ENCODE results near the gene NAT9. TPM values are rescaled to one million over a fixed set of nuclear protein-coding genes. Genes with fewer than 3 reads are reported as not detected.
A peak's percentile ranks its signal among the peaks of the same experiment; 100 is the strongest.

NAT9 gene
- polyA plus RNA-seq, 1 donor: 33.8 TPM

- no peak for DNase-seq
These were observed 15.6 kb downstream of the NAT9 start for GRCh38 chr17:74760404-74761105.

GRCh38 chr17:74759941-74760340 lies 16.2 kb downstream of the NAT9 start:
- DNase-seq: no peak

- DNase-seq: no peak
These were observed 16.8 kb downstream of the NAT9 start for GRCh38 chr17:74759243-74759801.

GRCh38 chr17:74758848-74759168 lies 17.3 kb downstream of the NAT9 start:
- DNase-seq: no peak

- DNase-seq: no peak
These were observed 18.0 kb downstream of the NAT9 start for GRCh38 chr17:74757931-74758847.

GRCh38 chr17:74757502-74757901 lies 18.6 kb downstream of the NAT9 start:
- DNase-seq: no peak

- no peak for DNase-seq
These were observed 19.3 kb downstream of the NAT9 start for GRCh38 chr17:74756891-74757290.

GRCh38 chr17:74755533-74755932 lies 20.6 kb downstream of the NAT9 start:
- DNase-seq: no peak

- no peak for DNase-seq
These were observed 21.3 kb downstream of the NAT9 start for GRCh38 chr17:74754832-74755231.

- DNase-seq: no peak
These were observed 23.2 kb downstream of the NAT9 start for GRCh38 chr17:74752822-74753401.

GRCh38 chr17:74752415-74752814 lies 23.7 kb downstream of the NAT9 start:
- no peak for DNase-seq

GRCh38 chr17:74750327-74751069 lies 25.6 kb downstream of the NAT9 start:
- DNase-seq: no peak

GRCh38 chr17:74750039-74750326 lies 26.2 kb downstream of the NAT9 start:
- no peak for DNase-seq

- DNase-seq: no peak
These were observed 26.7 kb downstream of the NAT9 start for GRCh38 chr17:74749279-74750038.

GRCh38 chr17:74748529-74749278 lies 27.4 kb downstream of the NAT9 start, which contains the start of gene NHERF1:
Gene NHERF1 (plus strand): TSS chr17:74748628. CDS start chr17:74748847, 219 bp downstream.
- peak; percentile 92 for DNase-seq

- DNase-seq: no peak
These were observed 27.9 kb downstream of the NAT9 start for GRCh38 chr17:74748279-74748528.

GRCh38 chr17:74746922-74747321 lies 29.2 kb downstream of the NAT9 start:
- no peak for DNase-seq

- DNase-seq: no peak
These were observed 29.8 kb downstream of the NAT9 start for GRCh38 chr17:74746376-74746775.

GRCh38 chr17:74745548-74746177 lies 30.5 kb downstream of the NAT9 start:
- no peak for DNase-seq

GRCh38 chr17:74744714-74745547 lies 31.2 kb downstream of the NAT9 start:
- DNase-seq: peak; percentile 63
